Fibroblast of skin of left biceps (primary cell): ENCODE results near the gene MGAT4B.

Experiments used
- DNase-seq, 2 experiments: peaks; one replicate each; pipeline ENCODE4 v3.0.0-alpha.2; 2013; ENCODE audit warnings: low read depth in 2 of 2

Gene MGAT4B

GRCh38 chr5:179812135-179812825, 5.6 kb upstream of the MGAT4B start:
- DNase-seq = no peak

- no peak for DNase-seq
Measured at GRCh38 chr5:179805529-179806249, 977 bp downstream of the MGAT4B start.

- DNase-seq = no peak
Measured at GRCh38 chr5:179805070-179805528, 1.6 kb downstream of the MGAT4B start.

- DNase-seq = no peak
Measured at GRCh38 chr5:179804555-179804947, 2.1 kb downstream of the MGAT4B start.

- no peak for DNase-seq
Measured at GRCh38 chr5:179803651-179804554, 2.8 kb downstream of the MGAT4B start.

GRCh38 chr5:179802950-179803562, 3.6 kb downstream of the MGAT4B start:
- DNase-seq = no peak

GRCh38 chr5:179802207-179802883, 4.3 kb downstream of the MGAT4B start:
- no peak for DNase-seq

- DNase-seq = no peak
Measured at GRCh38 chr5:179801304-179802206, 5.1 kb downstream of the MGAT4B start.

GRCh38 chr5:179800696-179801201, 5.9 kb downstream of the MGAT4B start:
- no peak for DNase-seq

- no peak for DNase-seq
Measured at GRCh38 chr5:179800071-179800695, 6.5 kb downstream of the MGAT4B start.

GRCh38 chr5:179799644-179799973, 7.1 kb downstream of the MGAT4B start:
- DNase-seq = no peak

GRCh38 chr5:179798771-179799643, 7.7 kb downstream of the MGAT4B start:
- DNase-seq = no peak

- no peak for DNase-seq
Measured at GRCh38 chr5:179798144-179798770, 8.4 kb downstream of the MGAT4B start.

GRCh38 chr5:179797741-179798140, 8.9 kb downstream of the MGAT4B start:
- no peak for DNase-seq

GRCh38 chr5:179796877-179797608, 9.6 kb downstream of the MGAT4B start:
- DNase-seq = no peak

GRCh38 chr5:179795863-179796833, 10.5 kb downstream of the MGAT4B start:
- no peak for DNase-seq
